Peyer's patch (tissue), 4 donors: ENCODE measurements around the gene GPR107. TPM values are rescaled to one million over a fixed set of nuclear protein-coding genes. Genes with fewer than 3 reads are reported as not detected.
"Not testable (repeated sequence)": the region's sequence is repeated elsewhere in the genome, so short reads cannot be mapped to it uniquely, and the experiment has no call there.

ENCODE experiments used
- DNase-seq, 3 donors: peaks; one replicate each; pipeline ENCODE4 v3.0.0-alpha.2; 2017 to 2019
- H3K27ac ChIP-seq, 4 donors: fragments of 200-600 bp; sonication (generic); one replicate each; pipeline ENCODE4 v1.5.1; 2016 to 2019
- H3K27me3 ChIP-seq, 2 donors: fragments of 200-600 bp; sonication (generic); one replicate each; pipeline ENCODE4 v1.5.1; 2019
- H3K36me3 ChIP-seq, 3 donors: fragments of 200-600 bp; sonication (generic); one replicate each; pipeline ENCODE4 v1.5.1; 2016 to 2019
- H3K4me1 ChIP-seq, 4 donors: fragments of 200-600 bp; sonication (generic); one replicate each; pipeline ENCODE4 v1.5.1; 2016 to 2019
- H3K4me3 ChIP-seq, 4 donors: fragments of 200-600 bp; sonication (generic); 1 replicate in 3 of 4; 2 replicates in 1 of 4; pipeline ENCODE4 v1.5.1; 2016 to 2019; ENCODE audit warnings: mild to moderate bottlenecking in 1 of 4
- H3K9me3 ChIP-seq, 4 donors: fragments of 200-600 bp; sonication (generic); one replicate each; pipeline ENCODE4 v1.5.1; 2016 to 2019; ENCODE audit warnings: mild to moderate bottlenecking in 1 of 4
- POLR2A ChIP-seq, 2 donors: fragments of 450-650 bp; IDR thresholded peaks; one replicate each; pipeline ENCODE4 v1.5.1; 2017; ENCODE audit warnings: antibody characterized with exemption in 2 of 2, mild to moderate bottlenecking in 2 of 2, moderate library complexity in 2 of 2
- total RNA-seq, 4 donors: library from RNA; depleted of rRNA; stranded (reverse); fragments of >200 nt; gene quantifications; one replicate each; pipeline ENCODE4 v1.1.0, GENCODE V29; 2016
- TF ChIP-seq, protein P1 (sequence below), 6 experiments: fragments of 450-650 bp in 4 of 6; fragments of 200-600 bp in 2 of 6; sonication (generic) in 1 of 6; IDR thresholded peaks; one replicate each; pipeline ENCODE4 v1.5.1; 2017 to 2019; ENCODE audit warnings: antibody characterized with exemption in 6 of 6, mild to moderate bottlenecking in 3 of 6, moderate library complexity in 1 of 6

GPR107 gene
- total RNA-seq = 10 to 100 TPM; 16.6 to 29.0 (median 22.3) TPM

DNA sequence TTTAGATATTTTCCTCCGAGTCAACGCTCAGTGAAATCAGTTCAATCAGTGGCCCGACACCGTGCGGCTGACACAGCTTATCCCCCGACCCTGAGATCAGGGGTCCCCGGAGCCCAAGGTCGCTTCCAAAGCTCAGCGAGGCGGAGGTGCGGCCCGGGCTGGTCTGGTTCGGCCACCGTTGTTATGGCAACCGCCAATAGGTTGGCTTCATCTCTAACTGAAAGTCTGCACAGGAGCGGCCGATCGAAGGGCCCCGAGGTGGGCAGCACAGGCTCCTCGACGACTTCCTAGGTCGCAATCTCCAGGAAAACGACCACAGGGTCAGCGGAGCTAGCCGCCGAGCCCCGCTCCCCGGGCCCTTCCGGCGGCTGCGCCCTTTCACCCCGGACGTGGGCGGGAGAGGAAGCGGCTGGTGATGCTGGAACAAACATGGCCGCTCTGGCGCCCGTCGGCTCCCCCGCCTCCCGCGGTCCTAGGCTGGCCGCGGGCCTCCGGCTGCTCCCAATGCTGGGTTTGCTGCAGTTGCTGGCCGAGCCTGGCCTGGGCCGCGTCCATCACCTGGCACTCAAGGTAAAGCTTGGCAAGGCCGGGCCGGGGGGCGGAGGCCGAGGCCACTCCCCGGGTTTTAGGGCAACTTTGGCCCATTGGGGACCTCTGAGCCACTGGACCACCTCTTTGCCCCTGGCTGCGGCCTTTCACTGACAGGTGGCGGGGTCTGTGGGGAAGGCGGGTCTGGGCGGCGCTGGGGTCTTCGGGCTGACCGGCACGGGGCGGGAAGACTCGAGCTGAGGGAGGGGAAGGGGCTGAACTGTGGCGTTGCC, at the start of gene GPR107:
Gene GPR107, plus strand, starts transcription at position 403 of the 821 bp plus-strand sequence. Its CDS starts 27 bp downstream, at position 430.
- H3K27me3 ChIP-seq = no peaks in the 10 kb centered on the region
- TF ChIP-seq POLR2A (IDR thresholded peaks at IDR 0.05) = peak; percentile 63 to 72
- TF ChIP-seq, protein P1, sequence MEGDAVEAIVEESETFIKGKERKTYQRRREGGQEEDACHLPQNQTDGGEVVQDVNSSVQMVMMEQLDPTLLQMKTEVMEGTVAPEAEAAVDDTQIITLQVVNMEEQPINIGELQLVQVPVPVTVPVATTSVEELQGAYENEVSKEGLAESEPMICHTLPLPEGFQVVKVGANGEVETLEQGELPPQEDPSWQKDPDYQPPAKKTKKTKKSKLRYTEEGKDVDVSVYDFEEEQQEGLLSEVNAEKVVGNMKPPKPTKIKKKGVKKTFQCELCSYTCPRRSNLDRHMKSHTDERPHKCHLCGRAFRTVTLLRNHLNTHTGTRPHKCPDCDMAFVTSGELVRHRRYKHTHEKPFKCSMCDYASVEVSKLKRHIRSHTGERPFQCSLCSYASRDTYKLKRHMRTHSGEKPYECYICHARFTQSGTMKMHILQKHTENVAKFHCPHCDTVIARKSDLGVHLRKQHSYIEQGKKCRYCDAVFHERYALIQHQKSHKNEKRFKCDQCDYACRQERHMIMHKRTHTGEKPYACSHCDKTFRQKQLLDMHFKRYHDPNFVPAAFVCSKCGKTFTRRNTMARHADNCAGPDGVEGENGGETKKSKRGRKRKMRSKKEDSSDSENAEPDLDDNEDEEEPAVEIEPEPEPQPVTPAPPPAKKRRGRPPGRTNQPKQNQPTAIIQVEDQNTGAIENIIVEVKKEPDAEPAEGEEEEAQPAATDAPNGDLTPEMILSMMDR (IDR thresholded peaks at IDR 0.05) = peak in 1 of 6 experiments; percentile 15
- H3K9me3 ChIP-seq = no peaks in the 10 kb centered on the region
- peak within 1 kb of the TSS; percentile 80 to 90 (median 87) for H3K27ac ChIP-seq
- H3K36me3 ChIP-seq = no peaks in the 10 kb centered on the region
- H3K4me3 ChIP-seq = peak within 1 kb of the TSS; percentile 80 to 91 (median 88)
- DNase-seq = peak; percentile 73 to 88 (median 87)
- H3K4me1 ChIP-seq = peaks cover 0 to 17% (median 6%) of the 10 kb centered on the region in 4 donors

GRCh38 chr9:130003943-130004552, 49.7 kb upstream of the GPR107 start:
- Histone ChIP-seq H3K9me3 (no peaks in the 10 kb centered on the region), H3K36me3 (no peaks in the 10 kb centered on the region), H3K27ac (peak overlapping the region in 2 of 4 donors; percentile 4 to 62), H3K4me3 (no peak overlapping the region), H3K4me1 (peaks cover 0 to 17% (median 2%) of the 10 kb centered on the region in 4 donors), H3K27me3 (no peaks in the 10 kb centered on the region)
- TF ChIP-seq POLR2A (IDR thresholded peaks at IDR 0.05) = no peak
- TF ChIP-seq, protein P1 (IDR thresholded peaks at IDR 0.05) = no peak
- DNase-seq = no peak

DNA sequence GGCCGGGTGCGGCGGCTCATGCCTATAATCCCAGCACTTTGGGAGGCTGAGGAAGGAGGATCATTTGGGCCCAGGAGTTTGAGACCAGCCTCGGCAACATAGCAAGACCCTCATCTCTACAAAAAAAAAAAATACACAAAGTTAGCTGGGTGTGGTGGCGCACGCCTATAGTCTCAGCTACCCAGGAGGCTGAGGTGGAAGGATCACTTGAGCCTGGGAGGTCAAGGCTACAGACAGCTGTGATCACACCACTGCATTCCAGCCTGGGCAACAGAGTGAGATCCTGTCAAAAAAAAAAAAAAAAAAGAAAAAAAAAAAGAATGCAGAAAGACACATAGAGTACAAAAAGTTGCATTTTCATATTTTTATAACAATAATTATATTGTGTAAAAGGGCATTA, 46.8 kb upstream of the GPR107 start:
- H3K27me3 ChIP-seq, DNase-seq, H3K9me3 ChIP-seq, H3K36me3 ChIP-seq, H3K4me3 ChIP-seq: not testable (repeated sequence)
- peaks cover 0 to 20% (median 2%) of the 10 kb centered on the region in 4 donors for H3K4me1 ChIP-seq
- H3K27ac ChIP-seq = peak overlapping the region in 3 of 4 donors; percentile 61 to 79 (median 72)

GRCh38 chr9:130008538-130008937, 45.2 kb upstream of the GPR107 start:
- TF ChIP-seq POLR2A (IDR thresholded peaks at IDR 0.05) = no peak
- TF ChIP-seq, protein P1 (IDR thresholded peaks at IDR 0.05) = no peak
- no peak for DNase-seq
- H3K27ac ChIP-seq = peak overlapping the region; percentile 44 to 79 (median 66)
- H3K4me1 ChIP-seq = peaks cover 0 to 20% (median 2%) of the 10 kb centered on the region in 4 donors
- H3K36me3 ChIP-seq = no peaks in the 10 kb centered on the region
- no peaks in the 10 kb centered on the region for H3K9me3 ChIP-seq
- no peak overlapping the region for H3K4me3 ChIP-seq
- no peaks in the 10 kb centered on the region for H3K27me3 ChIP-seq

GRCh38 chr9:130009546-130009945, 44.2 kb upstream of the GPR107 start:
- not testable (repeated sequence) for H3K9me3 ChIP-seq, H3K27me3 ChIP-seq, DNase-seq, H3K4me3 ChIP-seq, H3K36me3 ChIP-seq
- H3K4me1 ChIP-seq = peaks cover 0 to 15% (median 2%) of the 10 kb centered on the region in 4 donors
- peak overlapping the region in 2 of 4 donors; percentile 44 to 79 for H3K27ac ChIP-seq

GRCh38 chr9:130010151-130010988, 43.3 kb upstream of the GPR107 start:
- Histone ChIP-seq H3K4me1 (peaks cover 0 to 11% (median 2%) of the 10 kb centered on the region in 4 donors), H3K27ac (peak overlapping the region in 3 of 4 donors; percentile 22 to 79 (median 44)), H3K36me3 (no peaks in the 10 kb centered on the region), H3K4me3 (no peak overlapping the region), H3K27me3 (no peaks in the 10 kb centered on the region), H3K9me3 (no peaks in the 10 kb centered on the region)
- TF ChIP-seq, protein P1 (IDR thresholded peaks at IDR 0.05) = no peak
- TF ChIP-seq POLR2A (IDR thresholded peaks at IDR 0.05) = no peak
- DNase-seq = peak in 1 of 3 donors; percentile 38
